CD1c-positive myeloid dendritic cell (primary cell): ENCODE data around the gene RTP2.
A peak's percentile ranks its signal among the peaks of the same experiment; 100 is the strongest.

Experiments
- DNase-seq: peaks from one replicate; pipeline ENCODE4 v3.0.0-alpha.2; 2016; ENCODE audit errors: extremely low spot score

RTP2 gene, protein sequence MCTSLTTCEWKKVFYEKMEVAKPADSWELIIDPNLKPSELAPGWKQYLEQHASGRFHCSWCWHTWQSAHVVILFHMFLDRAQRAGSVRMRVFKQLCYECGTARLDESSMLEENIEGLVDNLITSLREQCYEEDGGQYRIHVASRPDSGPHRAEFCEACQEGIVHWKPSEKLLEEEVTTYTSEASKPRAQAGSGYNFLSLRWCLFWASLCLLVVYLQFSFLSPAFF

DNA sequence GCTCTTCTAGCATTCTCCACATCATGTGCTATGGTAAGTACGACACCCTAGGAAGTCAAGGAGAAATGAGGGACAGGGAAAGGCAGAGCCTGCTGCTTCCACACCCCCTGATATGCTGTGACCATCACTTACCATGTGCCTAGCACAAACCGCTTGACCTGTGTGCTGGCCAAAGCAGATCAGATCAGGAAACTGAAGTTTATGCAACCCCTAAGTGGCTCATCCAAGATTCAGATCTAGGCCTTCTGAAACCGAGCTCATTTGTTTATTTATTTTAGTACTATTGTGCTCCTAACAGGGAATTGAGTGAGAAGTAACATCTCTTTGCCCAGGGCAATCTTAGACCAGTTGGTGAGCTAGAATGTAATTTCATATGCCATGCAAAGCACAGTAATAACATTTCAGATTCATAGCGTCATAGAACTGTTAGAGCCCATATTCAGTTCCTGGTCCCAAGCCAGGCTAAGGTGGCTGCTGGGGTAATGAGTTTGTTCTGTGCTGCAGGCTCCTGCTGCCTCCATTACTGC, at the start of gene RTP2:
RTP2 (minus strand) TSS at position 51 of the 527 bp plus-strand sequence. CDS start 429 bp downstream, outside the sequence.
- no peak for DNase-seq

DNA sequence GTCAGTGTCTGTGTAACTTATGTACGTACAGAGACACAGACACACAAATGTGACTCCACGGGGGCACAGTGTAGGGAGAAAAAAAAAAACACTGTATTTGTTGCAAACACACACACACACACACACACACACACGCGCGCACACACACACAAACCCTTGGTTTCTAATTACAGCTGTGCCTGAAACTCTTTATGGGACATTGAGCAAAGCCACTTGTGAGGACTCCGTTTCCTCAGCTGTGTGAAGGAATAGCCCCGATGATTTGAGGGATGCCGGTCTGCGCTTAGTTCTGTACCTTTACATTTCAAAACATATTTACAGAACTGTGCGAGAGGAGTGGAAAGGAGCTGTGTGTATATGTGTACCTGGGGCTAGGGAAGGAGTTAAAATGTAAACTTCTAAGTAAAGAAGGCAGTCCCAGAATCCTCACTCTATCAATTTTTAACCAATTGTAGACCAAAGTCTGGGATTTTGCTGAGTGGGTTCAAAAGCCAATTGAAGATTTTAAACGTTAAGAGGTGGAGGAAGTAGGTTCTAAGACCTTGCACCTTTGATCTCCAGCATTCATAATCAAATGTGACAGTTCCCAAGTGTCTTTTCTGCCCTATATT, 48.3 kb upstream of the RTP2 start:
- DNase-seq, result no peak

DNA sequence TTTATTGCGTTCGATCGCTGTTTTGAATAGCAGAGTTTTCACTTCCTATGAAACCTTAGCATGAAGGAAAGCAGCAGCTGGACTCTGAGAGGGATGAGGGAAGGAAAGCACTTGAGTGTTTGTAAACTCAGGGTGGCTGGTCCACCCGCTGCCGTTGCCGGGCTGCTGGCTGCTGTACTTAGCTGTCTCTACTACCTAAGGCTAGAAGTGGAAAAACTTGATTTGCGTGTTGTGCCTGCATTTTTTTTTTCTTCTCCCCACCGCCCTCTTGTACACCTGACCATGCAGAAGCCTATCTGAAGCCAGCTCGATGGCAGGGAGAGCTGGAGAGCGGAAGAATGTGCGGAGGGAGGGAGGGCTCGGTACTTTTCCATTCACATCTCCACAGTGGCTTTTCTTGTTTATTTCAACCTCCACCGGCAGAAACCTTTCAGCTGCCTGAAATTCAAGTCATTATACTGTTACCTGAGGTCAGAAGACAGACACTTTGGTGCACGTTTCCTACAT, 47.7 kb upstream of the RTP2 start:
- peak; percentile 48 for DNase-seq

DNA sequence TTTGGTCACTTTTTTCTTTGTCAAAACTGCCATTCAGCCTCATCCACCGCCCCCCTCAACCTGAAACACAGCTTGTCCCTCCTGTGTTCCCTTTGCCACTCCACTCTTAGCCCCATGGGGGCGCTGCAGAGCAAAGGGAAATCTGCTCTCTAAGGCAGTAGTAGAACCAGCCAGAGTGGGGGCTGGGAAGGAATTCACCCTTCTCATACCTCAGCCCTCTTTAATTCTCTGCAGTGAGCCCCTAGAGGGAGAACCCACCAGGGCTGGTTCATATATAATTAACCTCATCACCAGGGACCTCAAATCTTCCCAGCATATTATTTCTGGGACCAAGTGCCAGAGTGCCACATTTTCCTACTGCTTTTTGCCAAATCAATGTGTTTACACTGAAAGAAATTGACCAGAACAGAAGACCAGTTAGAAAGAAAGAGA, 45.7 kb upstream of the RTP2 start:
- peak; percentile 92 for DNase-seq

DNA sequence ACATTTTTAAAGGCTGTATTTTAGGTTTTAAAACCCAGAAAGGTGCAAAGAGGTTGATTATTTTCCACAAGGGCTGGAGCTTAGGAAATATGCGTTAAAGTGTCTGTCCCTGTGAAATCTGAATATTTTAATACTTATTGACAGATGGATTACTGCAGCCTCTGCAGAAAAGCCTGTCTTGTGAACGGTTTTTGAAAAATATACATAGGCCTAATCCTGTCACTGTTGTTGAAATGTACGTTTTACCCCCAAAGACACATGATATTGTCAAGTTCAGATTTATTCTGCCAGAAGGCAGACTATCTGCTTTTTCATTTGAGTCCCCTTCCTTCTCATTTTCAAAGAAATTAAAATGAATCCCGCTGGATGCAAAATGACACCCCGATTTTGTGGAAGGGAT, 45.1 kb upstream of the RTP2 start:
- peak; percentile 13 for DNase-seq

DNA sequence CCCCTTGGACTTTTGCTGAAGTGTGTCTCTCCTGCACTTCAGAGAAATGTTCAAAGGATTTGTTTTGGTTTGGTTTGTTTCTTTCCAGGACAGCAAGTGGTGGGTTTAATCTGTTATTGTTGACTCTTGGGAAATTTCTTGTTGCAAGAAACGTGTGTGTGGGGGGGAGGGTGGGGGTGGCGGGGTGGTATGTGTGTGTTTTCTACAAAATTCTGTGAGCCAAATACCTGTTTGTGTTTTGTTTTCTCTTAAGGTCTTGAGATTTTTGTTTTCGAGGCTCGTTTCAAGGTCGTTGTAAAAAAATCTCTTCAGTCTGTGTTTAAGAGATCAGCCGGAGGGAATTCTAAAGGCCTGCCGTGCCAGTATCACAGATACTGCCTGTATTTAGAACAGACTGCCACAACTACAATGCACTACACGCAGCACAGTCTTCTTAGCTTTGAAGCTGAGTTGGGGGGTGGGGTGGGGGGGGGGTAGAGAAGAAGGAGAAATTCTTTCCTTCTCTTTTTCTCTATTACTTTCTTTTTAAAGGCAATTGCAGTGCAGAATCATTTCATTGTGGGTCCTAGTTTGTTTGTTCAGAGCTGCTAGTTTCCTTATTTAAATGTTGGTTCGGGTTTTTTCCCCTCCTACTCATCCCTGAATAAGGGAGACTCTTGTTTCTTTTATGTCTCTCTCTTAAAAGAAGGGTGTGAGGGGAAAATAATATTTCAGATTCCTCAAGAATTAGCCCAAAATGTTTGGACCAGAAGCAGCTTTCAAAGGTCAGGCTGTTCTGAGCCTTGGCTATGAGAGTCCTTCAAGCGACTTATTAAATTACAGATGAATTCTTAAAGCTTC, 44.3 kb upstream of the RTP2 start:
- DNase-seq, result peak; percentile 65

DNA sequence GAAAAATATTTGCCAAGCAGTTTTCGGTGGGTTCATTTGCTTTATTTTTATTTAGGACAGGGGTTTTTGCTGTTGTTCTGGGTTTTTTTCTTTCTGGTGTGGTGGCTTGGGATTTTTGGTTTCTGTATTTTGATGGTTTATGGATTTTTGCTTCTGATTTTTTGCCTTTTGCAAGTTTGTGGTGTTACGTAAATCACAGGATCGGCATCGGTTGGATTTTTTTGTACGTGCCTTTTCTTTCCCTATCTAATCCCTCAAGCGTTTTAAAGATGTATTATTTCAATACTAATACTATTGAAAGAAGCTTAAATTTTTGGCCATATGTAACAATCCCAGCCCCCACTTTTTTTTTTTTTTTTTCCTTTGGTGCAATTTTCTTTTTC, 43.7 kb upstream of the RTP2 start:
- no peak for DNase-seq

DNA sequence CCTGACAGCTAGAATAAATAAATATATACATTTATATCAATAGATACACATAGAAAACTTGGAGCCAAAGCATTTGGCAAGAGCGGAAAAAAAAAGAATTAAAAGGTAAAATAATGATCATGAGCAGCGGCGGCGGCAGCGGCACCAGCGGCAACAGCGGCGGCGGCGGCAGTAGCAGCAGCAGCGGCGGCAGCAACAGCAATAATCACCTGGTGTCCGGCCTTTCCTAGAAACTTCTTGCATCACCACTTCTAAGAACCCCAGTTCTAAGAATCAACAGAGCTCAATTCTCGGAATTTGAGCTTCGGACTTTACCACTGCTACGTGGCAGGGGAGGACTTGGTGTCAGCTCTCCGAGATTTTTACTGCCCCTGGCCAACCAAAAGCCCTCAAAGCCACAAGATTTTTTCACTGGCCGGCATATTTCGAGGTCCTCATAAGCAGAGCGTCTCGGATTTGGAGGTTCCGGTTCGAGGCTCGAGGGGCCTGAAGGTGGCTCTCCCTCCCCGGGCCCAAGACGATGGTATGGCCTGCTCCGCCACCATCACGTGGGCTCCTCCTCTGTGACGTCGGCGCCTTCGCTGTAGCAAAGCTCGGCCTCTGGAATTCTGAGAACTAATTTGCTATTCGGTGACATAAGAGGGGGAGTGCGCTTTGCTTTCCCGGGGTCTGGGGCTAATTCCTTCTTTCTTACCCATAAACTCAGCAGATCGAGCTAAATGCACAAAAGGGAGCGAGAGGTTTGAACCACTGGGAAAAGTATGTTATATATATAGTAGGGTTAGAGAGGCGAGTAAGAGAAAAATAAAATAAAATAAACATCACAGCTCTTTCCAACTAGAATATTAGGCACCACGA, 43.1 kb upstream of the RTP2 start, which contains the start of gene BCL6:
BCL6 (minus strand) TSS at position 268 of the 858 bp plus-strand sequence. CDS start 11,775 bp downstream, outside the sequence.
- peak; percentile 98 for DNase-seq

DNA sequence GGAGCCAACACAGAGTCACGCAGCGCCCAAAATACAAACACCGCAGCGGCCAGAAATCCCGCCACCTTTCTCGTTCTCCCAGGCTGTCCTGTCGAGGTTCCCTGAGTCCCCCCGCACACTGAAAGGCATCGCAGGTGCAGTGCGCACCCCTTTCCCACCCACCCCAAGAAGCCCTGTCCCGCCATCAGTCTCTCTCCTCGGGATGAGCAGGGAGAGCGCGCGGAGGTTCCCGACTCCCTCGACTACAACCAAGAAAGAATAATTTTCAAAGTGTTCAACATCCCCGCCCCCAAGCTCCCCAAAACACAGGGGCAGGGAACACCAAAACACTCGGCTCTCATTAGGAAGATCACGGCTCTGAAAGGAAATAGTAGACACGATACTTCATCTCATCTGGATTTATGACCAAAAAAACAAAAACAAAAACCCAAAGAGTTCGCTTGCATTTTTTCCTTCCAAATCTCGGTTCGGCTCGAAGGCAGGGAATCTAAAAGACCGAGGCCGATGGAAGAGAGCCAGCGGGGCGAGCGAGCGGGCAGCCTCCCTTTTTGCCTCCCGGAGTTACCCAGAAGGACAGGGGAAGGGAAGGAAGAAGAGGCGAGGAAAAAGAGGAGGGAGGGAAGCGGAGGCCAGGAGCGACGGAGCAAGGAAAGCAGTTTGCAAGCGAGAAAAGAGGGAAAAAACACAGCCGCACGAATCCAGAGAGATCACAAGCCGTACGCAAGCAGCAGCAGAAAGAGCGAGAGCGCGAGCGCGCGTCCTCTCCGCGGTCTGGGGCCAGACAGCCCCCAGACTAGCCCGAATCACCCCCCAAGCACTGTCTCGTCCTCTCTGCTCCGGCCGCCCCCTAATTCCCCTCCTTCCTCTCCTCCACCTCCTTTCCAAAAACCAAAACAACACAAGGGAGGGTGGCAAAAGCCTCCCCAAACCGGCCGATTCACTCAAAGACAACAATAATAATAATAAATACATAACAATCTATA, 42.1 kb upstream of the RTP2 start:
- peak; percentile 73 for DNase-seq

DNA sequence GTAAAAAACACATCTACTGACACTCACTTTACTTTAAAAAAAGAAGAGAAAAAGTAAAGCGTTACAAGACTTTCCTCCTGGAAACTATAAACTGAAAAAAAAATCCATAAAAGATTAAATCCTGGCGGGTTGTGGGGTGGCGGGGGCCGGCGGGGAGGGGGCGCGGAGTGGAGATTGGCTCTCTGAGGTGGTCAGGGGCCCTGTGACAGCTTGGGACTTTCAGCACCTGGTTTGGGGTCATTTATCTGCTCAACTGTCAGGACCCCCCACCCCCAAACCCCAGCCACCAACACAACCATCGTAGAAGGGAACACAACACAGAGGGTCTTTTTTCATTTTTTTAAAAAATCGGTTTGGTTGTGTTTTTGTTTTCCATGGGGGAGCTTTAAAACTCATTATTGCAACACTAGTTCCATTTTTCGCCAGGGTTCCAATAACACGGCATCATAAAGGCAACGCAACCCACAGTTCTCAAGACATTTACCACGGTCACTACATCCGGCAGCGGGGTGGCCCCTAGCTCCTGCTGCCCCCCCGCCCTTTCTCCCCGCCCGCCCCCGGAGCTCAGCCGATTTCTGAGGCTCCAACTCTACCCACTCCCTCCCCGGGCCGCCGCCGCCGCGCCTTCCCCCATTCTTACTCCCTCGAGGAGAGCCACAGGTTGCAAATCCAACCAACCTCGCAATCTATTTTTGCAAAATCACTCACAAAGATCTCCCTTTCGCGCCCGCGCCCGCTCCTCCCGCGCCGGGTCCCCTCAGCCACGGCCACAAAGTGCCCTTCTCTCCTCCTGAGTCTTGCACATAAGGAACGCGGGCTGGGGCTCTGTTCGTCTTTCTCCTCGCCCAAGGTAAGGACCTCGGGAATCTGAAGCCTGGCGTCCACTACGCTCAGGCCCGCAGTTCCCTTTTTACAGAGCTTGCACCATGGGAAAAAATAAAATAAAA, 41.1 kb upstream of the RTP2 start:
- peak; percentile 85 for DNase-seq

DNA sequence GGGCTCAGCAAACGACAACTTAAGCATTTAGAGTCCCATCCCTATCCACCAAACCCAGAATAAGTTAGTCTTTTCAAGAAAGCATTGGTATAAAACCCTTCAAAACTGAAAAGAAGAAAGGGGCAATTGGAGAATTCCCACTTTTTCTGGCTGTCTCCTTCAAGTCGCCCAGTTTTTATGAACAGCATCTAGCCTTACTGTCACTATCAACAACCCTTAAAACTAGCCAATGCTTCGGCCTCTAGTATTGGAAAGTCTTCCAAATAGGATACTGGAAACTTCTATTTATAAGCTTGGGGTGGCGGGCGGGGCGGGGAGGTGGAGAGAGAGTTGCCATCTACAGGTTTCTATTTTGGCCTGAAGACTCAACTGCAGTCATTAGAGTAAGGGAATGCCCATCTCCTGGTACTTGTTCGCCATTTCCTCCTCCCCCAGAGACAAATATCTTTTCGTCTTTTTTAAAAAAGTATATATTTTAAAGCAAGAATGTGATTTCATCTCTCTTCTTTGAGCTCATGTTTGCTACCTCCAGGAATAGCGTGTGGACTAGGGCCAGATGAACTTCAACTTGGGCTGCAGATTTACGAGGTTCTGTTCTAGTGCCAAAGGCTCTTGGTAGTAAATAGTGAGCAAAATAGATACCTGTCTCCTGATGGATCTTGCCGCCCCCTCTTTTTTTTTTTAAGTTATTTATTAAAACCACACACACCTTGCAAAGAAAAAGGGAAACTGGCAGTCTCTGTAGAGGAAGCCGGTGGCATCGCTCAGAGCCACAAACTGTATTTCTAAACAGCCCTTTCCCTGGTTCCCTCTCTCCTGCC, 40.2 kb upstream of the RTP2 start:
- DNase-seq, result peak; percentile 68

DNA sequence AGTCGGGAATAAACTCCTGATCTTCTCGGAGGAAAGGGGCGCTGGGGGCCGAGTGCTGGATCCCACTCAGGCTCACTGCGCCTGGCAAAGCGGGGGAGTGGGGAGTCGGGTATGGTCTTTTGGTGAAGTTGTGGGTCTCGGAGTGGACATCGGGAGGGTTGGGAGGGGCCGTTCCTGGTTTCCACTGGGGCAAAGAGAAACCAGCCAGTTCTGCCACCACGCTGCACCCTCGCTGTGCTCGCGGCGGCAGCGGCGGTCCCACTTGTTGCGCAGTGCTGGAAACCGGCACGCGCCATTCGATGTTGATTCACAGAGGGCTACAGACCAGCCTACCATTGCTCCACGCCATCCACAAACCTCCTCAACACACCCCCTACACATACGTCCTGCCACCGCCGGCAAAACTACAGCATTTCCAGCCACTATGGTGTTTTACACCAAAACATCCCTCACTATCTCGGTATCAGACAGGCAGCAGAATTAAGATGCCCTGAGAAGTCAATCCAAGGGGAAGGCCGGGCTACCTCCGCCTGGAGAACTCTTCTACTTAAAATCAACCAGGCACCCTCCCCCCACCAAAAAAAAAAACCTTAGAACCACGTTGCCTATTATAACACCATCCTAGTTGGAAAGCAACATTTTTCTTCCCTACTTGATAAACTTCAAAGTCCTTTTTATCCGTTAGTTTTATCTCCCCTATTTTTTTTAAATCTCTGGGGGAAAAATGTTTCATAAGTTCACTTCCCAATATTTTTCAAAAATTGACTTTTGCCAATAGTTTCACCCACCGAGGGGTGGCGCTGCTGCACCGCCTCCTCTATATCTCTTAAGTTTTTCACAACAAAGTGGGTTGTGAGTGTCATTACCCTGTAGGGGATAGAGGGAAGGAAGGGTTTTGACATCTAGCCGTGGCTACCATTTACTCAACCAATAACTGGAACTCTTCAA, 39.3 kb upstream of the RTP2 start:
- peak; percentile 93 for DNase-seq

DNA sequence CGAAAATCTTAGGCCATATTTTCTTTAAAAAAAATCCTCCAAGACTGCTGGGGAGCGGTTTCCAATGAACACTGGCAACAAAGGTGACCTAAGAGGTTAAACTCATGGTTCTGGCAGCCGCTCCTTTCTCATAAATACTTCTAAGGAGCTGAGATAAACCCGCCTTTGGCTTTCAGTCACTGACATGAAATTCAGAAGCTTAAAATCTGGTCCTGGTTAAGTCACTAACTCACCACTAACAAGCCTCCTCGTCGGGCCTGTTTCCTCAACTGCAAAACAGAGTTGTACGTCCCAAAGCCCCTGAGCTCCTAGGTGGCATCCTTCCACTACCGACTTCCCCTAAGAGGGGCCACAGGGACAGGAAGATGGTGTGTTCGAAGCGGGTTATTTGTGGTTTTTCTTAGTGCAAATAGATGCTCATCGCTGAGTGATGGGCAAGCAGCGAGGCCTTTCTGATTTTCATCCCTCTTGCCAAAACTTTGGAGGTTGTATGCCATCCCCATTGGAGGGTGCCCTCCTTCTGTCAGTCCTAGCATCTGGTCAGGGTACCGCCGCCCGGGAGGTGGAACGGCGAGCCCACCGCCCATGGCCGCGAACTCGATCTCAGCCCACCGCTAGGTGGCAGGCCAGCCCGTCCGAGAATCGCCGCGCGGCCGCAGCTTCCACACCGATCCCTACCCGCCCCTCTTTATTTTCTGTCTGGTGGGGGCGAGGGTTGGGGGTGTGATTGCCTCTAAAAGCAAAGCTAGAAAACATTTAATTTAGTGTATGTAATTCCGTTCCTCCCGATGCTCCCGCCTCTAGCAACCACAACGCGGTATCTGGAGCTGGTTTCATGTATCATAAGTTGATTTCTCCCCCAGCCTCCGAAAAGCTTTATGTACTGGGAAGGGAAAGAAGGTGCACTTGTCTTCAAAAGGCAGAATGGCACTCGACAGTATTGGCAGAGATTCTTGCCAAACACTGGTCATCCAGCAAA, 38.4 kb upstream of the RTP2 start:
- peak; percentile 79 for DNase-seq

DNA sequence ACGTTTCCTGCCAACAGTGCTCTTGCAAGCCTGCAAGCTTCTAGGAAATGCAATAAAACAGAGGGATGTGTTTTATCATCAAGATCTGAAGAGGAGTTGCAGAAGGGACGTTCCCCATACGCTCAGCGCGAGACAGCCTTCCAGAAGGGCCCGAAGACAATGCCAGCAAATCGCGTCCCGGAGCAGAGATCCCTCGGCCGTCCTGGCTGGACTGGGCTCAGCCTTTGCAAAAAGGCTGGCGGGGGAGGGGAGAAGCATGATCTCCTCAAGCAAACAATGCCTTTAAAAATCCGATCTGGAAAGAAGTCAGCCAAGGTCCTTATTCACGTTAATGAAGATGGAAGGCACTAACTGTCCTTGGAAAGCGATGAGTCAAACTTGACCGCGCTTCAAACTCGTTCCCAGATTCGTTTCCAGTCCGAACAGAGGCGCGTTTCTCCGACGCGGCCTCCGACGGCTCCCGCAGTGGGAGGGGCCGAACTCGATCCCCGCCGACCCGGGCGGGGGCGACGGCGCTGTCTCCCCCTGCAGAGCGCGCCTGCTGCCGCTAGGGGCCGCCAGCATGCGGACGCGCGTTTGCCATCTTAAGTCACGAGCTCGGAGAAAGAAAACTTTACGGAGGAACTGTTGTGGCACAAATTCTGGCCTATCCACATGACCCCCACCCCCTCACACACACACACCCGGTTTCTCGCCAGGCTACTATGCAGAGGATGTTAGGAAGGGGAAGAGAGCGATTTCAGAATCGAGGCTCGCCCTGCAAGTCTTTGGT, 37.4 kb upstream of the RTP2 start:
- DNase-seq, result peak; percentile 97

DNA sequence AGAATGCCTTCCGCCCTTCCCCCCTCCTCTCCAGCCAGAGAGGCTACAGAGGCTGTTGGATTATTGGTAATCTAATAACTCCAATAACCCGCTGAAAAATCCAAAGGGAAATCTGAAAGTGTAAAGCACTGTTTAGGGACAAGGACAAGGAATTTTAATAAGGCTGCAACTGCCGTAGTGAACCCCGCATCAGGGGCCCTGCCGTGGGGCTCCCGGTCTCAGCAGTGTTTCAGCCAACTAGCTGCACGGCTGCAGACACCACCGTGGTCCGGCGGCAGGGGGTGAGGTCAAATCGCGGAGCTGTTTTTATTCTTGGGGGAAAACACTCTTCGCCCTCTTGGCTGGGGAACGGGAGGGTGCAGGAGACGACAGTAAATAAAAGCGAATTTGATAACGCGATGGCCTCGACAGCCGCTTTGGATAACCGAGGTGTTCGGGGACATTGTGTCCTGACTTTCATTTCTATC, 36.8 kb upstream of the RTP2 start:
- no peak for DNase-seq
